Regular cardiac myocyte (primary cell): ENCODE measurements around the gene SLC7A5. TPM values are rescaled to one million over a fixed set of nuclear protein-coding genes. Genes with fewer than 3 reads are reported as not detected.

Experiments used
- total RNA-seq: library from RNA; depleted of rRNA; stranded (reverse); fragments of >200 nt; gene quantifications from 2 replicates; pipeline ENCODE4 v1.2.3, GENCODE V29; 2014

Gene SLC7A5
- 5.9 and 23.4 TPM in 2 replicates for total RNA-seq

DNA sequence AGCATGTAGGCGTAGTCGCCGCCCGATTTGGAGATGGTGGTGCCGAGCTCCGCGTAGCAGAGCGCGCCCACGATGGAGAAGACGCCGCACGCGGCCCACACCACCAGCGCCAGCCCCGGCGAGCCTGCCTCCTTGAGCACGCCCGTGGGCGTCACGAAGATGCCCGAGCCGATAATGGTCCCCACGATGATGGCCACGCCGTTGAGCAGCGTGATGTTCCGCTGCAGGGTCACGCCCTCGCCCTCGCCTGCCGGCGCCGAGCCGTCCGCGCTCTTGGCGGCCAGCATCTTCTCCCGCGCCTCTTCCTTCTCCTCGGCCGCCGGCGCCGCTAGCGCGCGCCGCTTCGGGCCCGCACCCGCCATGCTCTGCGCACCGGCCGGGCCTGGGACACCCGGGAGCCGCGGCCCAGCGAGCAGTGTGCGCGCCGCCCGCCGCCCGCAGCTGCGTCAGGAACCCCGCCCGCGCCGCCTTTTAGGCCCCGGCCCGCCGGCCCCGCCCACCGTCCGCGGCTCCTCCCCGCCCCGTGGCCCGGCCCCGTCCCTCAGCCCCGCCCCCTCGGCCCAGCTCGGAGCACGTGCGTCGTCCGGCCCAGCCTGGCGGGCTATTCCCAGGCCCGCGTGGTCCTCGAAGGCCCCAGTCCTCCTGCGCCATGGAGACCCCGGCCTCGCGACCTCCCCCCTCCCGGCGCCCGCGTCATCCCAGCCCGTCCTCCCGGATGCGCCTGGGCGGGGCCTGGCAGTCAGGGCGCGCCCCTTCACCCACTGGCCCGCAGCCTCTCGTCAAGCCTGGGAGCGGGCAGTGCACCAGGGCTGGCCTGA is at the start of gene SLC7A5:
Gene SLC7A5, minus strand, starts transcription at position 447 of the 818 bp plus-strand sequence. Its CDS starts 85 bp downstream, at position 362.

Other genes starting within 250 kb of the SLC7A5 start
- gene KLHDC4, start 103.5 kb downstream of the SLC7A5 start, total RNA-seq = 23.6 and 23.7 TPM in 2 replicates
- gene CA5A, start 67.0 kb upstream of the SLC7A5 start, total RNA-seq = not detected in 2 replicates
- gene BANP, start 81.9 kb upstream of the SLC7A5 start, total RNA-seq = 30.9 and 38.9 TPM in 2 replicates